NCI-H187 treated with DMSO at 0.1 percent for 48 hours (cell line): Measurements from ENCODE around the gene ANKRD49.

ENCODE experiments used
- DNase-seq: peaks from one replicate; lab custom pipeline; 2025; lab: John Stamatoyannopoulos, UW

Gene ANKRD49

DNA sequence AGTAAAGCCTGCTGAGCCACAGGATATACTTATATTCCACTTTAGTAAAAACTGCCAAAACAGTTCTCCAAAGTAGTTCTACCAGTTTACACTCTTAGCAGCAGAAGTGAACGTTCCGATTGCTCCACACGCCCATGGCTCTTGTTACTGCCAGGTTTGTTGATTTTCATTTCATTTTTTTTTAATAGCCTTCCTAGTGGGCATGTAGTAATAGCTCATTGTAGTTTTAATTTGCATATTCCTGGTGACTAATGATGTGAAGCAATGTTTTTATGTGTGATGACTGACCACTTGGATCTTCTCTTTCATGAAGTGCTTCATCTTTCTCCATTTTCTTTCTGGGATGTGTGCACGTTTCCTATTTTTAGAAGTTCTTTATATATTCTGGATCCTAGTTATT is 13.7 kb downstream of the ANKRD49 start:
- no peak for DNase-seq

DNA sequence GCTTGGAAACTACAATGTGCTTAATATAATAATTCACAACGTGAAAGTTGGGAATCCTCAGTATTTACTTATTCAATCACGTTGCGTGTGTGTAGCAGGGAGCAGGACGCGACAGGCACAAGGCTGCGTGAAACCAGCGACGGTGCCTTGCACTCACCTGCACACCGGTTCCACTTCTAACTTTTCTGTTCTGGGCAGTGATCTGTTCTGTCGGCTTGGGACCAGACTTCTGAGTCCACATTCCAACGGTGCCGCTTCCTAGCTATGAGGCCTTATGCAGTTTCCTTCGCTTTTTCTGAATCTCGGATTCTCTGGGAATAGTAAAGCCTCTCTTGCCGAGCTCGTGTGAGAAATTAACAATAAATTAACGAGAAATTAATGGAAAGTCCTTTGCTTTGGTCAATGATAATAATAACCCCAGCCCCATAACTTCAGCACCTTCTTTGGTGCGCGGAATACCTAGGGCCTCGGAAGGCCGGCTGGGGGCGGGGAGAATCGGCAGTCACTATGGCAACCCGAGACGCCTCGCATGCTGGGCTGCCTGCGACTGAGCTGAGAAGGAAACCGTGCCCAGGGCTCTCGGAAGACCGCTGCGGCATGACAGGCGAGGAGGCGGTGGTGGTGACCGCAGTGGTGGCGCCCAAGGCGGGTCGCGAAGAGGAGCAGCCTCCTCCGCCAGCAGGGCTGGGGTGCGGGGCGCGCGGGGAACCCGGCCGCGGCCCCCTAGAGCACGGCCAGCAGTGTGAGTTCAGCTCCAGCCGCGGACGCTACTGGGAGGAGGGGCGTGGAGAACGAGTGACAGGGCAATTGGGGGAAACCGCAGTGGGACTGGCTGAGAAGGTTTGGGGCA is 18.4 kb downstream of the ANKRD49 start, which contains the start of gene C11orf97:
TSS of gene C11orf97 (plus strand) at position 530 of the 850 bp plus-strand sequence. CDS start at position 598, 68 bp downstream.
- no peak for DNase-seq

DNA sequence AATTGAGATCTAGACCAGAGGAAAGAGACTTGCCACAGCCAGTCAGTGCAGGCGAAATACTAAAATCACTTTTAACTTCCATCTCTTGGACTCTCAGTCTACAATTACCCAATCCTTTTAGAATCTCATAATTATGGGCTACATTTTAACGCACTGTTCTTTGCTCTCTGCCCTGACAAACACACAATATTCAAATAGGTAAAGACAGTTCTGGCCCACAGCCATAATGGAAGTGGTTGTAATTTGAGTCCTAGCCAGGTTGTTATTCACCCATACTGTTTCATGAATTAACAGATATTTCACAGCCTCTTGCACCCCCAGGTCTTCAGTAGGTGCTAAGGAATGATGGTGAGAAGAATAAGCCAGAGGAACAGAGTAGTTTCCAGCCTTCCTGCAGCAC is 19.3 kb downstream of the ANKRD49 start:
- DNase-seq = no peak

DNA sequence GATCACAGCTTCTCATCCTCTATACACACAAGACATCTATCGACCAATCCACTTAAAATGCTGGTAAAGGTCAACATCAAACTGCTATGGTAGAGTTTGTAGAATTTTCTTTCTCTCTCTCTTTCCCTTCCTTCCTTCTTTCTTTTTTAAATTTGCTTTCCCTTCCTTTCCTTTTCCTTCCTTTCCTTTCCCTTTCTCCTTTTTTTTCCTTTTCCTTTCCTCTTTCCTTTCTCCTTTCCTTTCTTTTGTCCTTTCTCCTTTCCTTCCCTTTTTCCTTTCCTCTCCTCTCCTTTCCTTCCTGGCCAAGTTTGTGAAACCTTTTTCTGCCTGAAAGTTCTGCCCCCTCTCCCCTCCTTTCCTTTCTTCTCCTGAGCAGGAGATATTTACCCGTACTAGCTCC is 21.6 kb downstream of the ANKRD49 start:
- DNase-seq = no peak

DNA sequence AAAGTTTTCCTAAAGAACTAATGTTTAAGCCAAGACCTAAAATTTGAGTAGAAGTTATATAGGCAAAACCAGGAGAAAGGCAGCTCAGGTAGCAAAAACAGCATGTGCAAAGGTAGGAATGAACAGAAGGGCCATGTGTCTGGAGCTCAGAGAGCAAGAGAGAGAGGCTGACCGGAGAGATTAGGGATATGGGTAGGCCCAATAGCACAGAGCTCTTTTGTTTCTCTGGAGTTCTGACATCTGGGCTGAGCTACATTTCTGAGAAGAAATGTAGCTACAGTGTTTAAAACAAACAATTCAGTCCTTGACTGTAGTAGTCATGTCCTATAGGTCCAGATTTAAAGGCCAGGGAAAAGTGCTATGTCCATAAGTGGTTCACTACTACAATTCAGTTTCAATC is 22.9 kb downstream of the ANKRD49 start:
- no peak for DNase-seq

DNA sequence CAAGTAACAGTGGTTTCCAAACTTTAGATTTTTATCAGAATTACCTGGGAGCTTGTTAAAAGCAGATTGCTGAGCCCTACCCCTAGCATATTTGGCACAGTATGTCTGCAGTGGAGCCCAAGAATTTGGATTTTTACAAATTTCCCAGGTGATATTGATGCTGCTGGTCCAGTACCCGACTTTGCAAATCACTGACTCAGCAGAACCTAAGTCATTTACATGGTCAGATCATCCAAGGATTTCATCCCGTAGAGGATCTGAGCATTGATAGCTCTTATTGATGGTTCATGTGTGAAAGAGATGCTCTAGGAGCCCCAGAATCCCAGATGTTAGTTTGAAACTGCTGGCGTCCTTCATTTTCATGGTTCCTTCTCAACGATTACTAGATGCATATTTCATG is 24.5 kb downstream of the ANKRD49 start:
- DNase-seq = no peak

DNA sequence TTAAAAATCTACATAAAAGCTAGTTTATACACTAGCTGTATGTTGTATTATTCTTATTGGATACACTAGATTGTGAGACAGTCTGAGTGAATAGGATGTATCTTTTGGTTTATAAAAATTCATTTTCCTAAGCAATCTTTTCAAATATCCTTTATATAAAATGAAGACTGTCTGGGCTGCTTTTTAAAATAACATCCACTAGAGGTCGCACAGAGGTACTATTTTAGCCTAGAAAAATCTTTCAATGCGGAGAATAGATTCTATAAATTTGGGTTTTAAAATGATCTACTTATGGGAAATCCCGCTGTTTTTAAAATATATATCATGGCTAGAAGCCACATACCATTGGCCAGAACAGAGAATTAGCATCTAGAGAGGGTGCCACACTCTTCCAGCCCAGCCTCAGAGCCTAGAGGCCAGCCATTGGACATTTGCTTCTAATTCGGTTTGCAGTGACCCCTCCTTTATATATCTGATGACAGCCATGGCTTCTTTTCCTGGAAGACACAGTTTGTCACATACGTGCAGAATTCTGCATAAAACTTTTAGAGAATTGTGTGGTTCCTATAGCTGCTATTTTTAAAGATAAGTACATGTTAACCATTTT is 25.8 kb downstream of the ANKRD49 start:
- no peak for DNase-seq

DNA sequence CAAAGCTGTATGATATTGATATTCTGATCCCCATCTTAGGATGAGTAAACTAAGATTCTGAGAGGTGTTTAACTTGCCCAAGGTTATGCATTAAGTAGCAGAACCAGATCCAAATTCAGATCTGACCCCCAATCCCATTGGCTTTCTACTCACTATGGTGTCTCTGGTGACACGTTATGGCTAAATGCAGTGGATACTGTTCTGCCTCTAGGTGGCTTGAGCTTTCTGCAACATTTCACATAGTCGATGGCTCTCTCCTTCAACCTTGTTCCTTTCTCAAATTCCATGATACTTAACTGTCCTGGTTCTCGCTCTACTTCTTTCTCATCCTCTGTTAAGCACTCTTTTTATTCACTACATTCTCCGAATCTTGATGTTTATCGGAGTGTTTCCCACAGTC is 27.9 kb downstream of the ANKRD49 start:
- no peak for DNase-seq

DNA sequence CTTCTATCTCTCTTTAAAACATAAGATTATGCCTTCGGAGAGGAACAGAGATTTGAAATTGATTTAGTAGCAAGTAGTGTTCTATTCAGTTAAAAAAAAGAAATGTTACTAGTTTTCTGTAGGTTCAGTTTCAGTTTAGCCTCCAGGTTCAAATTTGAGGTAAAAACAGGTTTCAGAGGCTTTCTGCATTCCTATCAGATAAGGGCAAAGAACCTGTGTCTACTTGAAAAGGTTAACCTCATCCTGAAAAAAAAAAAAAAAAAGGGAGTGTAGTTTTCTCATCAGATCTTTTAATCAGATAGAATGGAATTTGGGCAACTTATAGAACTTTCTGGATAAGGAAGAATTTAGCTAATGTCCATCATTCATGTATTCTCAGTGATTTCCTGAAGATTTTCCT is 30.6 kb downstream of the ANKRD49 start:
- no peak for DNase-seq

DNA sequence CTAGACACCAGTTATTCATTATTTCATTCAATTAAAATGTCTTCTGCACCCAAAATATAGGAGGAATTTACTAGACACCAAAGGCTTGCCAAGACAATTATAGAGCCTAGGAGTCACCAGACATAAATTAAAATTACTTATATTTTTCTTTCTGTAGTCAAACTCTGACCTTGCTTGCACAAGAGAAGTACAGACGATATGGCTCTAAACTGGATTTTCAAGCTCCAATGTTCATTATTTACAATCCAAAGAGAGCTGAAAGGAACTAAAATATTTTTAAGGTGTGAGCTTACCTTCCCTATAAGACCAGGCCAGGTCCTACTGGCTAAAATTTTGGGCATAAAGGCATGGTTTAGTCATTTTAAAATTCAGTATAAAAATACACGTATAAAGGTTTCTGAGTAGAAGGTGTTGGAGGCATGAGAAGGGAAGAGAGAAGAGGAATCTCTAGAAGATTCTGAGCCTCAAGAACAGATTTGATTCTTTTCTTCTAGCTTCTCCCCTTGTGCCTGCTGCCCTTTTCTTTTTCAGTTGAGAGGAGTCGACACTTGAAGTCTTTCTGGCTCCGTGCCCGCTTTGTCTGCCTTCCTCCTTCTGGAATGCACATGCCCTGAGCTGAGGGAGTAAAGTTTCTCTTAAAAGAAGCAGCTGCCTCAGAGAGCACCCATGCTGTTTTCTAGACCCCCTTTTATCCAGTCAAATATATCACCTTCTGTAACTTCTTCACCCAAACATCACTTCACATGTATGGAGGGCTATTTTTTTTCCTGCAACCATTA is 32.0 kb downstream of the ANKRD49 start:
- no peak for DNase-seq

DNA sequence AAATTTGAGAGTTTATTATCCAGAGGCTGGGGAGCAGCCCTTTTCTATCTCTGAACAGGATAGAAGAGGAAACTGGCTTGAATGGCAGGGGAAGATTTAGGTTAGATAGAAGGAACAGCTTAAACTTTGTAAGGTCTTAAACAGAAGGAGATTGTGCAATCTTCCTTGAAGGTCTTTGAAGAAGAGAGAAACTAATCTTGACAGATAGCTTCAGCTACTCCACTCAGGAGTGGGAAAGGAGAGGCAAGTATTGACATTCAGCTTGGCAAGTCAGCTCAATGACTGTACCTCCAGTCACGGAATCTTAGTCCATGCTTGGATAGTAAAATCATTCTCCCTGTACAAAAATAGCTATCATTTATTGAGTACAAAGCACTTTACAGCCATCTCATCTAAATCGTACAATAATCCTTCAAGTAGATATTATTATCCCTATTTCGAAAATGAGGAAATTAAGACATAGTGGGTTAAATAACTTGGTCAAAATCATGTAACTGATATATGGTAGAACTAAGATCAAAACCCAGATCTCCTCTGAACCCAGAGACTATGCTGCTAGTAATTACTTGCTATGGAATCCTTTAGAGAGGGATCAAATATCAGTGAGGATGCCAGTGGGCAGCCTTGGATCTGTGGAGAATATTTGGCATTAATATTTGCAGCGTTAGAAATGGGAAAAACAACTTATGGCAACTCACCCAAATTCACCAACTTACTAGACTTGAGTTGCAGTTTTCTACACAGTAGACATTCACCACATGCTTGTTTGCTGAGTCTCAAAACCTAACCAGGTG is 33.1 kb downstream of the ANKRD49 start:
- no peak for DNase-seq

DNA sequence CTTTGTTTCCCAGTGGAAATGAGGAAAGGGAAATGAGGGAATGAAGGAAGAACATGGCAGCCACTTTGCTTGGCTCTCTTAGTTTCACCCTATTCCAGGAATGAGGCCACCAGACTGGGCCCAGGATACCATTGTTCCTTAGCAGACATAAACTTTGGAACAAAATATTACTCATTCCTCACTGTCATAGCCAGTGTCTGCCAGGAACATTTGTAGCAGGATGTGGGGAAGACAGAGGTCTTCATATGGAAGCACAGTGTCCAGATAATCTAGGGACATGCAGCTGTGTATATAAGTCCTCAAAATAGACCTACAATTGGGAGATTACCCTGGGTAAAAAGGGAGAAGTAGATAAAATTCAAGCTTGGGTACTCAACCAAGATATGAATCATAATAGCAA is 34.8 kb downstream of the ANKRD49 start:
- no peak for DNase-seq

DNA sequence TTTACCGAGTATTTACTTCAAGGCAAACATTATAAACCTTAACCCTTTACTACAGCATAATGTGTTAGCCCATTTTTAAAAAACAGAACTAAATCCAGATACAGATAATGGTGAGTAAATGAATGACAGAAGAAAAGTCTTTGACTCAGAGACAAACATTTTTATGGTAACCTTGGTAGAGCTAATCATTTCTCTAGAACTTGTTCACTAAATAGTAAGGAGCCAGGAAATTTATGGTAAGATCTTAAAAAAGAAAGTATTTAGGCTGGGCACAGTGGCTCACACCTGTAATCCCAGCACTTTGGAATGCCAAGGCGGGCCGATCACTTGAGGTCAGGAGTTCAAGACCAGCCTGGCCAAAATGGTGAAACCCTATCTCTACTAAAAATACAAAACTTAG is 38.4 kb downstream of the ANKRD49 start:
- no peak for DNase-seq

DNA sequence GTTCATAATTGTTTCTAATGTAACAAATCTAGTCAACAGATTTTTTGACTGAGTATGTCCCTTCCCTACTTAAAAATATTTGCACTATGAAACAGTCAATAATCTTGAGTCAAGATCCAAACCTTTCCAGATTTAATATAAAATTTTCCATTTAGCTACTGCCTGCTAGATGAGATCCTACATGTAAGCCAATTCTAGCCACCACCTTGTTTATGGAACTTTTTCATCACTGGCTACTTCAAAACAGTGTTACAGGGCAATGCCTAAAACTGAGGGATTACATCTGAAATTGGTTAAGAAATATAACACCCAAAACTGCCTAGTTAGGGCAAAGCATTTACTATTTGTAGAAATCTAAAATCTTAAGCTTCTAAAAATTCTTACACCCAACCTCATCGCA is 39.4 kb downstream of the ANKRD49 start:
- no peak for DNase-seq

DNA sequence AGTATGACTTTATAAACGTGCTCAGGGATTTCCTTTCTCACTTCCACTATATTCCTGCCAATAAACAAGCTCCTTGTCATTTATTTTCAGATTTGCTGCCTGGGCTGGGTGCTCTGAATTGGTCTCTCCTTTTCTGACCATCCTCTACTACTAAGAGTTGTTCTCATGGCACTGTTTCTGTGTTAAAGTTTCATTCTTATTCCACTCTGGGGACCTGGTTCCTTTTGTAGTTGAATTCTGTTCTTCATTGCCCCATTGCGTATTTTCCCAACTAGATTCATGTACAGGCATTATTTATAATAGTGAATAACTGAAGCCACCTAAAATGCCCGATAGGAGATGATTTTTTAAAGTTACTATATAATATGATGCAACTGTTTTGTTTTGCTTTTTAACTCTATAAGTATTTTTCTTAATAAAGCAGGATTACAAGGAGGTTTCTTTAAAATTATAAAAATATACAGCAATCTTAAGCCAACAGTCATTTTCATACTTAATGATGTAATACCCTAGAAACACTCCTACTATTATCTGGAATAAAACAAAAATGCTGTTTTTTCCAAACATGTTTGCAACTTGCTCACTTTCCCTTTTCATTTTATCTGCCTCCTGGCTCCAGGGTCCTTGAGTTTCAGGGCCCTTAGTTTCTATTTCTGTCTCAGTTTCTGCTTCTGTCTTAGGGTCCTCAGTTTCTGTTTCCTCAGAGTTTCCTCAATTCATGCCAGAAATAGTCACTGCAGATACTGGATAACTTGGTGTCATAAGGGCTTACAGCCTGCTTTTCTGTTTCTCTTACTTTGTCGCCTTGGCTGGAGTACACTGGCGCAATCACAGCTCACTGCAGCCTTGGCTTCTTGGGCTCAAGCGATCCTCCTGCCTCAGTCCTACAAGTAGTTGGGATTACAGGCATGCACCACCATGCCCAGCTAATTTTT is 40.2 kb downstream of the ANKRD49 start:
- no peak for DNase-seq

DNA sequence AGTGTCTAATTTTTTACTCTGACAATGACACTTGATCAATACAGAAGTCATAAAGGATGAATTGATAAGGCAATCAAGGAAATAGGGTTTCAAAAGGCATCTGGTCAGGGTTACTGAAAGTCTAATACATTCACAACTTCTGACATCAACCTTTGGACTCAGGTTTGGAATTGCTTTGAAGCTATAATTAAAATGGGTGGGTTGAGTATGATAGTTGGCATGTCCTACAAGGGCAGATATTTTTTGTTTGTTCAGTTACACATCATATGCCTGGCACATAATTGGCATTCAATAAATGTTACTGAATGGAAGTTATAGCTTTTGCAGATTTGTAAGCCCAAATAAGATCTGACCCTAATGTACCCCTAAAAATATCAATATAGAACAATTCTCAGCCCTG is 42.6 kb downstream of the ANKRD49 start:
- DNase-seq = no peak

DNA sequence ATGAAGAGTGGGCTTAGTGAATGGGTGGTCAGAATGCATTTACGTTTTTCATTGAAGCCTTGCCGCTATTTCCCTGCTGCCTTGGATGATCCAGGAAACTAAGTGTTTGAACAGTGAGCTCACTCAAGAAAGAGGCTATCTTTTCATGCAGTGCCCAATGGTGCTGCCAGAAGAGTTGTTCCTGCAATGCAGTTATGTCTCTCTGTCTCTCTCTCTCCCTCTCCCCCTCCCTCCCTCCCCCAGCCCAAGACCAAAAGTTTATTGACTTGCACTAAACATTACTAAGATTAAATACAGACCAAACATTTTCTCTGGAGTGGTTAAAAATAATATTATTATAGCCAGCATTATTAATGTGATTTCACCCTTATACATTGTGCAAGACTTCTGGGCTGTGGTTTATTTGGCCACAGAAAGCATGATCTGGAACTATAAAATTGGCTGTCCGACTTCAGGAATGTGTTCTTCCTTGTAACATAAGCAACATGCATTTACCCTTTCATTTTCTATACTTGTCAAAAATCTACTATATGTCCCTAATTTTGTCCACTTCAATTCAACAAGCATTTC is 43.3 kb downstream of the ANKRD49 start:
- DNase-seq = no peak

DNA sequence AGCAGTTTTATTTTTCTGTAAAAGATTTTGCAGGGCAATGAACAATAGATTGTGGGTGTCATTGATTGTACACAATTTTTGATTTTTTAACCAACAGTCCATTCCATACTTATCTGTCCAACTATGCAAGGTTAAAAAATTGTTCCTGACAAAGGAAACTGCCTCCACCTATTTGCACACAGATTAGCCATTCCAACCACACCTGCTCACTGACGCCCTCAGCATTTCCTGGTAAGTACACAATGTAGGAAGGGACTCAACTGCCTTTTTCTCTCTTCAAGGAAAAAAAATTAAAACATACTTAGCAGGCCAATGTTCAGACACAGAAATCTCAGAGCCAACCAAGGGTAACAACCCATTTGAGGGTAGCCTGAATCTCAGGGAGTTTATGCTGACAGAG is 45.6 kb downstream of the ANKRD49 start:
- DNase-seq = no peak

DNA sequence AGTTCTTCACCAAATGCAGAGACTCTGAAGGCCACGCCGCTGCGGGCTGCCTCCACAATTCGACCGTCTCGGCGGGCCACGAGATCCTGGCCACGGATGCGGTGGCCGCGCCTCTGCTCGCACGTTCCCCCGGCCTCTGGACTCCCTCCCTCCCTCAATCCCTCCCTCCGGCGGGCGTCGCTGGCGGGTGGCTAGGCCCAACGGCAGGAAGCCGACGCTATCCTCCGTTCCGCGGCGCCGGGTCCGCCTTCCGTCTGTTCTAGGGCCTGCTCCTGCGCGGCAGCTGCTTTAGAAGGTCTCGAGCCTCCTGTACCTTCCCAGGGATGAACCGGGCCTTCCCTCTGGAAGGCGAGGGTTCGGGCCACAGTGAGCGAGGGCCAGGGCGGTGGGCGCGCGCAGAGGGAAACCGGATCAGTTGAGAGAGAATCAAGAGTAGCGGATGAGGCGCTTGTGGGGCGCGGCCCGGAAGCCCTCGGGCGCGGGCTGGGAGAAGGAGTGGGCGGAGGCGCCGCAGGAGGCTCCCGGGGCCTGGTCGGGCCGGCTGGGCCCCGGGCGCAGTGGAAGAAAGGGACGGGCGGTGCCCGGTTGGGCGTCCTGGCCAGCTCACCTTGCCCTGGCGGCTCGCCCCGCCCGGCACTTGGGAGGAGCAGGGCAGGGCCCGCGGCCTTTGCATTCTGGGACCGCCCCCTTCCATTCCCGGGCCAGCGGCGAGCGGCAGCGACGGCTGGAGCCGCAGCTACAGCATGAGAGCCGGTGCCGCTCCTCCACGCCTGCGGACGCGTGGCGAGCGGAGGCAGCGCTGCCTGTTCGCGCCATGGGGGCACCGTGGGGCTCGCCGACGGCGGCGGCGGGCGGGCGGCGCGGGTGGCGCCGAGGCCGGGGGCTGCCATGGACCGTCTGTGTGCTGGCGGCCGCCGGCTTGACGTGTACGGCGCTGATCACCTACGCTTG is 50.2 kb downstream of the ANKRD49 start, which contains the start of gene FUT4:
TSS of gene FUT4 (plus strand) at position 227 of the 951 bp plus-strand sequence. CDS start at position 440, 213 bp downstream.
- DNase-seq = no peak
